ENCODE measurements around the gene POLR2J. TPM values are rescaled to one million over a fixed set of nuclear protein-coding genes. Genes with fewer than 3 reads are reported as not detected.

Gene POLR2J
- total and polyA plus RNA-seq, 2 experiments from 2014 or later, result 32.2 to 167 TPM

DNA sequence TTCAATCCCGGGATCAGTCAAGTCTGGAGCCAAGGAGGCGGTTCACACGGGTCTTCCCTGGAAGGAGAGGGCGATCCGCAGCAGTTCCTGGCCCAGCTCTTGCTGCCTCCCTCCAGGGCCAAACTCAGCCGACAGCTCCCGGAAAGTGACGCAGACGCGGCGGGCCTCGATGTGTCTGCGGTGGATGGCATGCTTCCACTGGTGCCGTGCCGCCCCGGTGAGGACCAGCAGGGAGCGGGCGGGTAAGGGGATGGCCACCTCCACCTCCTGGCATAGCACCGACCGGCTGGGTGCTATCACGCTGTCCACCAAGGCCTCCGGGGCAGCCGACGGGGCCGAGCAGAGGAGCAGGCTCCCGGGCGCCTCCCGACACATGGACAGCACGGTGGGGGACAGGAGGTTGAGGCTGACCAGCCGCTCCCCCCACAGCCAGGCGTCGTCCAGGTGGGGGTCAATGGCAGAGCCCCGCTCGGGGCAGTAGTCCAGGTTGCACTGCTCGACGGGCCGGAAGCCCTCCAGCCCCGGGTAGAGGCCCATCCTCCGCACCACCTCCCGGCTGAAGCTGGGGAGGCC is 21.3 kb downstream of the POLR2J start:
- Histone ChIP-seq H3K36me3 (ENCODE audit: insufficient read depth) (peaks cover 7% of the 10 kb centered on the region; the same call in 1 of the 2 replicates), H4K20me1 (replicated peaks; ENCODE audit: insufficient read depth) (no peaks in the 10 kb centered on the region; the same call in 1 of the 2 replicates), H3K27me3 (ENCODE audit: insufficient read depth) (no peaks in the 10 kb centered on the region), H2AFZ (no peak overlapping the region), H3K9me2 (ENCODE audit: insufficient read depth) (no peaks in the 10 kb centered on the region), H3K4me1 (ENCODE audit: insufficient read depth) (no peaks in the 10 kb centered on the region), H3K79me2 (replicated peaks; ENCODE audit: insufficient read depth) (0 out of 2 replicates have a peak, but pooled peaks cover 7% of the 10 kb centered on the region), H3K27ac (ENCODE audit: low read depth) (no peak overlapping the region), H3K4me3 (no peak overlapping the region), H3F3A (replicated peaks; ENCODE audit: low read depth) (no peaks in the 10 kb centered on the region), H3K4me2 (no peak overlapping the region)
- peaks cover 6% of the 10 kb centered on the region for H3K27me3 Mint-ChIP-seq (ENCODE audit: insufficient read depth, low read depth, poor library complexity)
- no peak overlapping the region for H3K27ac Mint-ChIP-seq
- no peaks in the 10 kb centered on the region for H3K9me3 Mint-ChIP-seq
- H3K36me3 Mint-ChIP-seq (ENCODE audit: low read depth), result peaks cover 25% of the 10 kb centered on the region
- ATAC-seq (no peak), DNase-seq (ENCODE audit: low spot score) (no peak)
- no peaks in the 10 kb centered on the region for H3K4me1 Mint-ChIP-seq
- H3K4me3 Mint-ChIP-seq, result no peak overlapping the region
- TF ChIP-seq NANOG (IDR thresholded peaks at IDR 0.05; ENCODE audit: borderline replicate concordance) (no peak), STAT1 (IDR thresholded peaks at IDR 0.05; ENCODE audit: unreplicated experiment) (no peak), ZNF114 (CRISPR knock-in tag; IDR thresholded peaks at IDR 0.05) (no peak), EZH2phosphoT487 (IDR thresholded peaks at IDR 0.05; ENCODE audit: unreplicated experiment) (no peak), JUNB (IDR thresholded peaks at IDR 0.05; ENCODE audit: unreplicated experiment) (no peak), EZH2 (IDR thresholded peaks at IDR 0.05; ENCODE audit: low read depth, unreplicated experiment) (no peak), CREB1 (CRISPR knock-in tag; IDR thresholded peaks at IDR 0.05; ENCODE audit: low read depth) (no peak), POLR2AphosphoS5 (IDR thresholded peaks at IDR 0.05; ENCODE audit: low read depth) (no peak), ZNF331 (CRISPR knock-in tag; IDR thresholded peaks at IDR 0.05; ENCODE audit: low read depth) (no peak)
- TF ChIP-seq, protein P1, sequence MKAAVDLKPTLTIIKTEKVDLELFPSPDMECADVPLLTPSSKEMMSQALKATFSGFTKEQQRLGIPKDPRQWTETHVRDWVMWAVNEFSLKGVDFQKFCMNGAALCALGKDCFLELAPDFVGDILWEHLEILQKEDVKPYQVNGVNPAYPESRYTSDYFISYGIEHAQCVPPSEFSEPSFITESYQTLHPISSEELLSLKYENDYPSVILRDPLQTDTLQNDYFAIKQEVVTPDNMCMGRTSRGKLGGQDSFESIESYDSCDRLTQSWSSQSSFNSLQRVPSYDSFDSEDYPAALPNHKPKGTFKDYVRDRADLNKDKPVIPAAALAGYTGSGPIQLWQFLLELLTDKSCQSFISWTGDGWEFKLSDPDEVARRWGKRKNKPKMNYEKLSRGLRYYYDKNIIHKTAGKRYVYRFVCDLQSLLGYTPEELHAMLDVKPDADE (IDR thresholded peaks at IDR 0.05), result no peak
- TF ChIP-seq, protein P2, sequence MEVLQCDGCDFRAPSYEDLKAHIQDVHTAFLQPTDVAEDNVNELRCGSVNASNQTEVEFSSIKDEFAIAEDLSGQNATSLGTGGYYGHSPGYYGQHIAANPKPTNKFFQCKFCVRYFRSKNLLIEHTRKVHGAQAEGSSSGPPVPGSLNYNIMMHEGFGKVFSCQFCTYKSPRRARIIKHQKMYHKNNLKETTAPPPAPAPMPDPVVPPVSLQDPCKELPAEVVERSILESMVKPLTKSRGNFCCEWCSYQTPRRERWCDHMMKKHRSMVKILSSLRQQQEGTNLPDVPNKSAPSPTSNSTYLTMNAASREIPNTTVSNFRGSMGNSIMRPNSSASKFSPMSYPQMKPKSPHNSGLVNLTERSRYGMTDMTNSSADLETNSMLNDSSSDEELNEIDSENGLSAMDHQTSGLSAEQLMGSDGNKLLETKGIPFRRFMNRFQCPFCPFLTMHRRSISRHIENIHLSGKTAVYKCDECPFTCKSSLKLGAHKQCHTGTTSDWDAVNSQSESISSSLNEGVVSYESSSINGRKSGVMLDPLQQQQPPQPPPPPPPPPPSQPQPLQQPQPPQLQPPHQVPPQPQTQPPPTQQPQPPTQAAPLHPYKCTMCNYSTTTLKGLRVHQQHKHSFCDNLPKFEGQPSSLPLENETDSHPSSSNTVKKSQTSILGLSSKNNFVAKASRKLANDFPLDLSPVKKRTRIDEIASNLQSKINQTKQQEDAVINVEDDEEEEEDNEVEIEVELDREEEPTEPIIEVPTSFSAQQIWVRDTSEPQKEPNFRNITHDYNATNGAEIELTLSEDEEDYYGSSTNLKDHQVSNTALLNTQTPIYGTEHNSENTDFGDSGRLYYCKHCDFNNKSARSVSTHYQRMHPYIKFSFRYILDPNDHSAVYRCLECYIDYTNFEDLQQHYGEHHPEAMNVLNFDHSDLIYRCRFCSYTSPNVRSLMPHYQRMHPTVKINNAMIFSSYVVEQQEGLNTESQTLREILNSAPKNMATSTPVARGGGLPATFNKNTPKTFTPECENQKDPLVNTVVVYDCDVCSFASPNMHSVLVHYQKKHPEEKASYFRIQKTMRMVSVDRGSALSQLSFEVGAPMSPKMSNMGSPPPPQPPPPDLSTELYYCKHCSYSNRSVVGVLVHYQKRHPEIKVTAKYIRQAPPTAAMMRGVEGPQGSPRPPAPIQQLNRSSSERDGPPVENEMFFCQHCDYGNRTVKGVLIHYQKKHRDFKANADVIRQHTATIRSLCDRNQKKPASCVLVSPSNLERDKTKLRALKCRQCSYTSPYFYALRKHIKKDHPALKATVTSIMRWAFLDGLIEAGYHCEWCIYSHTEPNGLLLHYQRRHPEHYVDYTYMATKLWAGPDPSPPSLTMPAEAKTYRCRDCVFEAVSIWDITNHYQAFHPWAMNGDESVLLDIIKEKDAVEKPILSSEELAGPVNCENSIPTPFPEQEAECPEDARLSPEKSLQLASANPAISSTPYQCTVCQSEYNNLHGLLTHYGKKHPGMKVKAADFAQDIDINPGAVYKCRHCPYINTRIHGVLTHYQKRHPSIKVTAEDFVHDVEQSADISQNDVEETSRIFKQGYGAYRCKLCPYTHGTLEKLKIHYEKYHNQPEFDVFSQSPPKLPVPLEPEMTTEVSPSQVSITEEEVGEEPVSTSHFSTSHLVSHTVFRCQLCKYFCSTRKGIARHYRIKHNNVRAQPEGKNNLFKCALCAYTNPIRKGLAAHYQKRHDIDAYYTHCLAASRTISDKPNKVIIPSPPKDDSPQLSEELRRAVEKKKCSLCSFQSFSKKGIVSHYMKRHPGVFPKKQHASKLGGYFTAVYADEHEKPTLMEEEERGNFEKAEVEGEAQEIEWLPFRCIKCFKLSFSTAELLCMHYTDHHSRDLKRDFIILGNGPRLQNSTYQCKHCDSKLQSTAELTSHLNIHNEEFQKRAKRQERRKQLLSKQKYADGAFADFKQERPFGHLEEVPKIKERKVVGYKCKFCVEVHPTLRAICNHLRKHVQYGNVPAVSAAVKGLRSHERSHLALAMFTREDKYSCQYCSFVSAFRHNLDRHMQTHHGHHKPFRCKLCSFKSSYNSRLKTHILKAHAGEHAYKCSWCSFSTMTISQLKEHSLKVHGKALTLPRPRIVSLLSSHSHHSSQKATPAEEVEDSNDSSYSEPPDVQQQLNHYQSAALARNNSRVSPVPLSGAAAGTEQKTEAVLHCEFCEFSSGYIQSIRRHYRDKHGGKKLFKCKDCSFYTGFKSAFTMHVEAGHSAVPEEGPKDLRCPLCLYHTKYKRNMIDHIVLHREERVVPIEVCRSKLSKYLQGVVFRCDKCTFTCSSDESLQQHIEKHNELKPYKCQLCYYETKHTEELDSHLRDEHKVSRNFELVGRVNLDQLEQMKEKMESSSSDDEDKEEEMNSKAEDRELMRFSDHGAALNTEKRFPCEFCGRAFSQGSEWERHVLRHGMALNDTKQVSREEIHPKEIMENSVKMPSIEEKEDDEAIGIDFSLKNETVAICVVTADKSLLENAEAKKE (CRISPR knock-in tag; IDR thresholded peaks at IDR 0.05), result no peak
- TF ChIP-seq, protein P3, sequence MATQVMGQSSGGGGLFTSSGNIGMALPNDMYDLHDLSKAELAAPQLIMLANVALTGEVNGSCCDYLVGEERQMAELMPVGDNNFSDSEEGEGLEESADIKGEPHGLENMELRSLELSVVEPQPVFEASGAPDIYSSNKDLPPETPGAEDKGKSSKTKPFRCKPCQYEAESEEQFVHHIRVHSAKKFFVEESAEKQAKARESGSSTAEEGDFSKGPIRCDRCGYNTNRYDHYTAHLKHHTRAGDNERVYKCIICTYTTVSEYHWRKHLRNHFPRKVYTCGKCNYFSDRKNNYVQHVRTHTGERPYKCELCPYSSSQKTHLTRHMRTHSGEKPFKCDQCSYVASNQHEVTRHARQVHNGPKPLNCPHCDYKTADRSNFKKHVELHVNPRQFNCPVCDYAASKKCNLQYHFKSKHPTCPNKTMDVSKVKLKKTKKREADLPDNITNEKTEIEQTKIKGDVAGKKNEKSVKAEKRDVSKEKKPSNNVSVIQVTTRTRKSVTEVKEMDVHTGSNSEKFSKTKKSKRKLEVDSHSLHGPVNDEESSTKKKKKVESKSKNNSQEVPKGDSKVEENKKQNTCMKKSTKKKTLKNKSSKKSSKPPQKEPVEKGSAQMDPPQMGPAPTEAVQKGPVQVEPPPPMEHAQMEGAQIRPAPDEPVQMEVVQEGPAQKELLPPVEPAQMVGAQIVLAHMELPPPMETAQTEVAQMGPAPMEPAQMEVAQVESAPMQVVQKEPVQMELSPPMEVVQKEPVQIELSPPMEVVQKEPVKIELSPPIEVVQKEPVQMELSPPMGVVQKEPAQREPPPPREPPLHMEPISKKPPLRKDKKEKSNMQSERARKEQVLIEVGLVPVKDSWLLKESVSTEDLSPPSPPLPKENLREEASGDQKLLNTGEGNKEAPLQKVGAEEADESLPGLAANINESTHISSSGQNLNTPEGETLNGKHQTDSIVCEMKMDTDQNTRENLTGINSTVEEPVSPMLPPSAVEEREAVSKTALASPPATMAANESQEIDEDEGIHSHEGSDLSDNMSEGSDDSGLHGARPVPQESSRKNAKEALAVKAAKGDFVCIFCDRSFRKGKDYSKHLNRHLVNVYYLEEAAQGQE (IDR thresholded peaks at IDR 0.05; ENCODE audit: unreplicated experiment), result no peak
- TF ChIP-seq, protein P4, sequence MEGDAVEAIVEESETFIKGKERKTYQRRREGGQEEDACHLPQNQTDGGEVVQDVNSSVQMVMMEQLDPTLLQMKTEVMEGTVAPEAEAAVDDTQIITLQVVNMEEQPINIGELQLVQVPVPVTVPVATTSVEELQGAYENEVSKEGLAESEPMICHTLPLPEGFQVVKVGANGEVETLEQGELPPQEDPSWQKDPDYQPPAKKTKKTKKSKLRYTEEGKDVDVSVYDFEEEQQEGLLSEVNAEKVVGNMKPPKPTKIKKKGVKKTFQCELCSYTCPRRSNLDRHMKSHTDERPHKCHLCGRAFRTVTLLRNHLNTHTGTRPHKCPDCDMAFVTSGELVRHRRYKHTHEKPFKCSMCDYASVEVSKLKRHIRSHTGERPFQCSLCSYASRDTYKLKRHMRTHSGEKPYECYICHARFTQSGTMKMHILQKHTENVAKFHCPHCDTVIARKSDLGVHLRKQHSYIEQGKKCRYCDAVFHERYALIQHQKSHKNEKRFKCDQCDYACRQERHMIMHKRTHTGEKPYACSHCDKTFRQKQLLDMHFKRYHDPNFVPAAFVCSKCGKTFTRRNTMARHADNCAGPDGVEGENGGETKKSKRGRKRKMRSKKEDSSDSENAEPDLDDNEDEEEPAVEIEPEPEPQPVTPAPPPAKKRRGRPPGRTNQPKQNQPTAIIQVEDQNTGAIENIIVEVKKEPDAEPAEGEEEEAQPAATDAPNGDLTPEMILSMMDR (conservative IDR thresholded peaks at IDR 0.05; ENCODE audit: low read depth in 2 of 2), result no peak
